Activated CD8-positive, alpha-beta T cell treated with anti-CD3 and anti-CD28 coated beads, Interleukin-2, amount 10 ng/mL, durations not matched to agents 7 days and 5 days (primary cell): Measurements from ENCODE around the gene MTR. TPM values are rescaled to one million over a fixed set of nuclear protein-coding genes. Genes with fewer than 3 reads are reported as not detected.
"Not testable (repeated sequence)": the region's sequence is repeated elsewhere in the genome, so short reads cannot be mapped to it uniquely, and the experiment has no call there.

ENCODE experiments used
- ATAC-seq: fragments of 150-1000 bp; cut with Tn5 transposase; one replicate; pipeline ENCODE4 v1.10.0; 2021; ENCODE audit warnings: moderate library complexity
- CTCF ChIA-PET: fragments of 350-600 bp; sonication (Branson Sonifier 250); formaldehyde crosslinking; loops from one replicate; lab custom pipeline; 2021; ENCODE audit warnings: antibody characterized with exemption; lab: Charles Lee
- POLR2A ChIA-PET: fragments of 350-600 bp; sonication (Branson Sonifier 250); formaldehyde crosslinking; loops from one replicate; lab custom pipeline; 2021; ENCODE audit warnings: antibody characterized with exemption; lab: Charles Lee
- DNase-seq: peaks from one replicate; pipeline ENCODE4 v3.0.0-alpha.2; 2020
- H3K27ac Mint-ChIP-seq: one replicate; pipeline ENCODE4 v1.8.0; 2021; ENCODE audit warnings: mild to moderate bottlenecking, mixed read lengths
- H3K27me3 Mint-ChIP-seq: one replicate; pipeline ENCODE4 v1.8.0; 2021; ENCODE audit warnings: low read depth, mixed read lengths
- H3K36me3 Mint-ChIP-seq: one replicate; pipeline ENCODE4 v1.8.0; 2021; ENCODE audit warnings: low read depth, mixed read lengths
- H3K4me1 Mint-ChIP-seq: one replicate; pipeline ENCODE4 v1.8.0; 2021; ENCODE audit warnings: low read depth, mixed read lengths
- H3K4me3 Mint-ChIP-seq: one replicate; pipeline ENCODE4 v1.8.0; 2021; ENCODE audit warnings: mild to moderate bottlenecking, mixed read lengths
- H3K9me3 Mint-ChIP-seq: one replicate; pipeline ENCODE4 v1.8.0; 2022; ENCODE audit warnings: mixed read lengths; ENCODE audit not compliant: insufficient read depth
- total RNA-seq, 2 experiments: library from RNA; stranded (reverse); gene quantifications; one replicate each; pipeline ENCODE4 v1.2.3, GENCODE V29; 2021

Gene MTR
- total RNA-seq, 2 experiments from 2014 or later, result 41.7 to 44.7 TPM

DNA sequence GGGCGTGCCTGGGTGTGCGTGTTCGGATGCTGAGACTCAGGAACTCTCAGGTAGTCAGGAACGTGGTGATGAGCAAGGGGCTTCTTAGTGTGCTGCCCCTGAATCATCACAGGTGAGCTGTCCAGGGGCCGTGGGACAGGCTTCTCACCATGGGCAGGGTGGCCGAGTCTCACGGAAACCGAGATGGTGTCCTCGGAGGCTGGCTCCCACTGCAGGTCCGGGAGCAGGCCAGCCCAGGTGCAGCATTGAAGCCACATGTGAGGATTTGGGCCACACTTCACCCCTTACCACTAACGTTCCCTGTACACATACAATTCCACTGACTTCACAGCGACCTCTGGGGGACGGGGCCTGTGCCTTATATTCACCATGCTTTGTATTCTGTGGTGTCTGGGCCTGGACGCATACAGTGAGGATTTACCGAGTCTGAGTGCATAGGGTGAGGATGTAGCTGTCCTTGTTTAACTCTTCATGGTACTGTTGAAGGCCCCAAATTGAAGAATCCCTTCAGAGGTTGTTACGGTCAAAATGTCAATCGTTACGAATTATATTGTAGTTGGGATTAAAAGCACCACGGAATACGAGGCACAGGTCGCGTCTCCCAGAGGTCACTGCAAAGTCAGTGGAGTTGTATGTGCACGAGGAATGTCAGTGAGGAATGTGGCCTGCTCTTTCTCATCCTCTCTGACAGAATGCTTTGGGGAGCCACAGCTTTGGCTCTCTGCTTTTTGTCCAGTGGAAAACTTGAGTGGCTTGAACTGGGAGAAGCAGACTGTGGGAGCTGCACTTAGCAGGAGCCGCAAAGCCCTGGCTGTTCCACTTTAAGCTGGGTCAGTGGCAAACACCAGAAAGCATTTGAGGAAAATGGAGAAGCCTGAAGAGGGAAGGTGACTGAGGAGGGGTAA lies 95.3 kb downstream of the MTR start:
- H3K4me1 Mint-ChIP-seq, result no peaks in the 10 kb centered on the region
- H3K36me3 Mint-ChIP-seq, result peaks cover 49% of the 10 kb centered on the region
- ChIA-PET CTCF (no interaction called here), POLR2A (no interaction called here)
- ATAC-seq (no peak), DNase-seq (no peak)
- no peak overlapping the region for H3K4me3 Mint-ChIP-seq
- no peaks in the 10 kb centered on the region for H3K9me3 Mint-ChIP-seq
- no peak overlapping the region for H3K27ac Mint-ChIP-seq
- no peaks in the 10 kb centered on the region for H3K27me3 Mint-ChIP-seq

DNA sequence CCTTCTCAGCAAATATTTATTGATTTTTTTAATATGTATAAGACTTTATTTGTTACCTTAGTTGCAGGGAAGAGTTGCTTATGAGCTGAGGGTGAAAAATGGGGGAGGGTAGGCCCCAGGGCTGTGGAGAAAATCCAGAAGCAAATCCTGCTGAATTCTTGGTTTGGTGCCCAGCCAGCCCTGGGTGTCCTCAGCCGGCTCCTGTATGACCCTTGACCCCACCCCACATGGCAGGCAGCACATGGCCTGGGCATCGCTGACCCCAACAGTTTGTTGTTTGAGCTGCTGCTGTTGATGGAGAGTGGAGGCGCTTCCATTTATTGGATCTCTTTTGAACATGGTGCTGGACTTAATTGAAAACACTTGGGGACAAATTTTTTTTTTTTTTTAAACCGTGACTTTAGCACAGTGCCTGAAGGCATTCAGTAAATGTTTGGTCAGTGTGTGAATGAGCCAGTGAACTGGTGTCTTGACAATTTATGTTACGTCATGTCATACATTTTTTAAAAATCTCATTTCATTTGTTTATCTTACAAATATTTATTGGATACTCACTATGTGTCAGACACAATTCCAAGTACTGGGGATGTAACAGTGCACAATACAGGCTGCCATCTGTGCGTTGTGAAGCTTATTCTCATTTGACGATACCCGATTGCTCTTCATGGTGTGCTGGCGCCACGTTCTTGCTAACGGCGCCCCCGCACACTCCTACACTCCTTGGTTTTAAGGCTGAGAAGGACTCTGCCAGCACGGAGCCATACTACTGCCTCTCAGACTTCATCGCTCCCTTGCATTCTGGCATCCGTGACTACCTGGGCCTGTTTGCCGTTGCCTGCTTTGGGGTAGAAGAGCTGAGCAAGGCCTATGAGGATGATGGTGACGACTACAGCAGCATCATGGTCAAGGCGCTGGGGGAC lies 98.8 kb downstream of the MTR start:
- no peak for ATAC-seq
- no peak overlapping the region for H3K27ac Mint-ChIP-seq
- POLR2A ChIA-PET, result no interaction called here

DNA sequence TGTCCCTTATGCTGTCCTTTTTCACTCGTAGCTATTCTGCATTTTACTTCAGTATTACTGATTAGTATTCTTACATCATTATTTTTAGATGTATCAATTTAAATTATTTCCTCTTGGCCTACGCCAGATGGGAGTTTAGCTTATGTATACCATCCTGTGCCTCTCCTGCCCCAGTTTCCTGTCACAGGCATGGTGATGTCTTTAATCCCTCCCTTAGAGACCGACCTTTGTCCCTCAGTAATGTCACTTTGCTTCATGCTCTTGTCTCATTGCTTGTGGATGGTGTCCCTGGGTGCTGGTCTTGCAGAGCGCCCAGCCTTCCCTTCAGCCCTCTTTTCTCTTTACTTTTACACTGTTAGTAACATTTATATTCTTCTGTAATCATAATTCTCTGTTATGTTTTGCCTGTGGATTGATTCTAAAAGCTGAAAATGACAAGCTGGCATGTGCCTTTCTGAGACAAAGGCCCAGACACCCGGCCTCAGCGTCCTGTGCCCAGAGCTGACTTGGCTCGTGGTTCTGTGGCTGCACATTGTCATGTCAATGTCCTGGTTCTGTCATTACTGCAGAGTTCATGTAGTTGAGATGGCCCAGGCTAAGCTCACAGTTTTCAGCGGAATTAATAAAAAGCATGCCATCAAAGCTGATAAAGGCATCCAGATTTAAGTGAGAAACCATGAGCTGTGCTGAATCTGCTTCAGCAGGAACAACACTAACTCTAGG lies 100.7 kb downstream of the MTR start:
- Mint-ChIP-seq H3K27ac (no peak overlapping the region), H3K4me3 (no peak overlapping the region), H3K27me3 (no peaks in the 10 kb centered on the region), H3K9me3 (no peaks in the 10 kb centered on the region), H3K36me3 (peaks cover 69% of the 10 kb centered on the region), H3K4me1 (no peaks in the 10 kb centered on the region)
- ChIA-PET POLR2A (no interaction called here), CTCF (no interaction called here)
- no peak for ATAC-seq
- DNase-seq, result no peak

More for the DNA sequence above, 98.8 kb downstream of the MTR start:
- DNase-seq, result no peak
- Mint-ChIP-seq H3K36me3 (peaks cover 64% of the 10 kb centered on the region), H3K4me1 (no peaks in the 10 kb centered on the region), H3K4me3 (no peak overlapping the region), H3K9me3 (no peaks in the 10 kb centered on the region), H3K27me3 (no peaks in the 10 kb centered on the region)
- CTCF ChIA-PET, result no interaction called here

DNA sequence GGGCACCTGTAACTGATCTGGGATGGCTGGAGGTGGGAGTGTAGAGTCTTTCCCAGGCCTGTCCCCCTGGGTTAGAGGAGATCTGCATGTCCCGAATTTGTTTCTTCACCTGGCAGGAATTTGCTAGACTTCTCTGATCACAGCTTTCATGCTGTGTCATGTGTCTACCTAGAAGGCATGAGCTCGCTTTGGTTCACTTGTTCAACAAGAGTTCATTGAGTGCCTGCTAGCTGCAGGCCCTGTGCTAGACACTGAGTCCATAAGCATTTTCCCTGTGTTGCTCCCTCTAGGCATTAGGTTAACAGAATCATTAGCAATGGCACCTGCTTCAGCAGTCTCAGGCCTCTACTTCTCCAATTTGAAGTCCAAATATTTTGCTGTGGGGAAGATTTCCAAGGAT lies 101.6 kb downstream of the MTR start:
- H3K27ac Mint-ChIP-seq, result no peak overlapping the region
- ChIA-PET CTCF (interaction anchor here (1.2 kb wide), 1 partner anchor 38 kb away, joined by 3 read pairs; no protein-coding TSS in a partner anchor), POLR2A (no interaction called here)
- H3K9me3 Mint-ChIP-seq, result no peaks in the 10 kb centered on the region
- ATAC-seq (no peak), DNase-seq (no peak)
- H3K27me3 Mint-ChIP-seq, result no peaks in the 10 kb centered on the region
- H3K4me1 Mint-ChIP-seq, result no peaks in the 10 kb centered on the region
- no peak overlapping the region for H3K4me3 Mint-ChIP-seq
- peaks cover 69% of the 10 kb centered on the region for H3K36me3 Mint-ChIP-seq

DNA sequence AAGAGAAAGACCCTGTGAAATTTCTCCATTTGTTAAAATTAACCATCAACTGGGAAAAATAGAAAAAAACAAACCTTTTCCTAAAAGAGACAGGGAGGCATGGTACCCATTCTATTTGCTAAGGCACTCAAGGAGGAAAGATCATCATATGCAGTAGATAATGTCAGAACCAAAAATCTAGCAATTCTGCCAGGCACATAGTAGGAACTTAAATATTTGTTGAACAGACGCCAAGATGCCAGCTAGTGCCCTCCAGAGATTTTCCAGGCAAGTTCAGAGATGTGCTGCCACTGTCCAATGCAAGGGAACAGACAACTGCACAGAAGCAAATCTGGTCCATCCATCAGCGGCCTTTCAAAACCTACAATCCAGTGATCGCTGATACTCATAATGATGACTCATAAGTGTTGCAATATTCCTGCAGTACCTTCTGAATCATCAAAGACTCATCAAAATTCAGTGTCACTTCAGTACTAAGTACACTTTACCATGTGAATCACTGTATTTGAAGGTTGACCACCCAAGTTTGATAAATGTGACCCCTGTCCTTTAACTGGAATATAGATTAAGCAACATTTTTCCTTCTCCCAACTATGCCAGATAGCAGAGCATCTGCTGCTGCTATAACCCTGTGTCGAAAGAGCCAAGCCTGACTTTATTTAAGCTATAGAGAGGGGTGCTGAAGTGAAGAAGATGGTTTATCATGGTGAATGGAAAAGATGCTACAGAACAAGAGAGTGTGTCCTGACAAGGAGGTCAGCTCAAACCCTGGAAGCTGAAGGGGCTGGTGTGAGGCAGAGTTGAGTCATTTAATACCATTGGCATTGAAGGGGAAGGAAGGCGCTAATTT lies 110.0 kb downstream of the MTR start:
- DNase-seq (no peak), ATAC-seq (no peak)
- no peaks in the 10 kb centered on the region for H3K9me3 Mint-ChIP-seq
- H3K27ac Mint-ChIP-seq, result no peak overlapping the region
- peaks cover 8% of the 10 kb centered on the region for H3K27me3 Mint-ChIP-seq
- POLR2A ChIA-PET, result no interaction called here
- H3K36me3 Mint-ChIP-seq, result peaks cover 18% of the 10 kb centered on the region
- CTCF ChIA-PET, result no interaction called here
- H3K4me1 Mint-ChIP-seq, result no peaks in the 10 kb centered on the region
- no peak overlapping the region for H3K4me3 Mint-ChIP-seq

DNA sequence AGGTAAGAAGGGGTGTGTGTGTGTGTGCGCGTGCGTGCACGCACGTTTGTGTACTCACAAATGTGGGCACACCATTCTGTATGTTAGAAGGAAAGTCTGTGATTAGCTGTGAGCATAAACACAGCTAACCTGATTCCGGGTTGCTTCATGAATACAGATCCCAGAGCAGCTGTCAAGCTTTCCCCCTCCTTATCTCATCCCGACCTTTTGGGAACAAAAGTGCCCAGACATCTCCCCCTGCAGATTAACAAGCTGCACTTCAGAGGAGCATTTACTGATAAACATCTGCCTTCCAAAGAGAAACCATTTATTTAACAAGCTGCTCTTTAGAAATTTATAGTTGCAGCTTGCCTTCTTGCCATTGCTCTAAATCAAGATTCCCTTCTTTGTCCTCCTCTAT lies 112.1 kb downstream of the MTR start:
- no peak overlapping the region for H3K27ac Mint-ChIP-seq
- DNase-seq (no peak), ATAC-seq (no peak)
- no peaks in the 10 kb centered on the region for H3K9me3 Mint-ChIP-seq
- peaks cover 8% of the 10 kb centered on the region for H3K27me3 Mint-ChIP-seq
- peaks cover 2% of the 10 kb centered on the region for H3K36me3 Mint-ChIP-seq
- ChIA-PET POLR2A (no interaction called here), CTCF (no interaction called here)
- no peak overlapping the region for H3K4me3 Mint-ChIP-seq
- H3K4me1 Mint-ChIP-seq, result no peaks in the 10 kb centered on the region

DNA sequence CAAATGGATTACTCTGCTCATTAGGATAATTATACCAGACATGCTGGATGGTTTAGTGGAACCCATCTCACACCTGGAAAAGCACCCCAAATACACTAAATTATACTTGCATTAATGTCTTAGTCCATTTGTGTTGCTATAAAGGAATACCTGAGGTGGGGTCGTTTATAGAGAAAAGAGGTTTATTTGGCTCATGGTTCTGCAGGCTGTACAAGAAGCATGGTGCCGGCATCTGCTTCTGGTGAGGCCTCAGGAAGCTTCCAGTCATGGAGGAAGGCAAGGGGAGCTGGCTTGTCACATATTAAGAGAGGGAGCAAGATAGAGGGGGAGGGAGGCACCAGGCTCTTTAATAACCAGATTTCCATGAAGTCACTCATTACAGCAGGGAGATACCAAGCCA lies 113.6 kb downstream of the MTR start:
- ChIA-PET POLR2A (no interaction called here), CTCF (no interaction called here)
- Mint-ChIP-seq H3K36me3 (no peaks in the 10 kb centered on the region), H3K9me3 (no peaks in the 10 kb centered on the region), H3K27ac (no peak overlapping the region), H3K27me3 (peaks cover 8% of the 10 kb centered on the region), H3K4me3 (no peak overlapping the region), H3K4me1 (no peaks in the 10 kb centered on the region)
- DNase-seq, result no peak
- no peak for ATAC-seq

DNA sequence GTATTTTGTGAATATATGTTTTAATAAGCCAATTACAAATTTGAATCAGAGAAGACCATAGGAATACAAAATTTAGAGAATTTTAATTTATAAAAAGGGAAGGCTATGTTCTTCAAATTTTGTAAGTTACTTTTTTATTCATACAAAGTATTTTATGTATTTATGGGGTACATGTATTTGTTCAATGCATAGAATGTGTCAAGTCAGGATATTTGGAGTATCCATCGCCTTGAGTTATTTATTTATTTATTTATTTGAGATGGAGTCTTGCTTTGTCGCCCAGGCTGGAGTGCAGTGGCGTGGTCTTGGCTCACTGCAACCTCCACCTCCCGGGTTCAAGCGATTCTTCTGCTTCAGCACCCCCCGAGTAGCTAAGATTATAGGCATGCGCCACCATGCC lies 116.0 kb downstream of the MTR start:
- H3K27me3 Mint-ChIP-seq, H3K4me3 Mint-ChIP-seq, CTCF ChIA-PET, H3K9me3 Mint-ChIP-seq, H3K36me3 Mint-ChIP-seq, ATAC-seq, H3K27ac Mint-ChIP-seq, H3K4me1 Mint-ChIP-seq, POLR2A ChIA-PET, DNase-seq: not testable (repeated sequence)

DNA sequence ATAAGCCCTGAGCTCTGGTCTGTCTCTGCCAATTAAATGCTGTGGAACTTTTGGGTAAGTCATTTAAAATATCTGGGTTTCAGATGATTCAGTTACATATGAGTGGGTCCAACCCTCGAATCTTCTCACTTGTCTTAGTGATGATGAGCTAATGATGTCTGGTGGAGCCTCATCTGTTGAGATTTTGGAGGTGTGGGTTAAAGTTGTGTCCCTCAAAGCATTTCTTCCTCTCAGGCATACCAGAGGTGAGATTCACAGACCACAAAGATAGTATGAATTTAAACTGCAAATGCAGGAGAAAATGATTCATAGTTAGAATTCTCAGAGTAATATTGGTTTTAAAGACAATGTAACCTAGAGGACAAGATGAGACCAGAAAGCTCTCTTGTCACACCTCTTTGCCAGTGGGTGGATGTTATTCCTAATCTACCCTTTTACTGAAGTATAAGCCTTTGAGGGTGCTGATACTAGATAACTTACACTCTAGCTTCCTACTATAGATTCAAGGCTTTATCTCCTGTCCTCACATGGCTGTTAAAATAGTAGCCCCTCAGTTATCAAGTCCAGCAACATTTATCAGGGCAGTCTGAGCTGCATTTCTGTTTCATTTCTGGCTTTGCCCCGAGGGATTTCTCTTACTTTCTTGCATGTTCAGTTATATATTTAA lies 118.4 kb downstream of the MTR start:
- POLR2A ChIA-PET, result no interaction called here
- Mint-ChIP-seq H3K4me3 (no peak overlapping the region), H3K4me1 (no peaks in the 10 kb centered on the region), H3K9me3 (no peaks in the 10 kb centered on the region), H3K36me3 (no peaks in the 10 kb centered on the region), H3K27ac (no peak overlapping the region), H3K27me3 (no peaks in the 10 kb centered on the region)
- DNase-seq, result no peak
- no peak for ATAC-seq
- CTCF ChIA-PET, result no interaction called here

DNA sequence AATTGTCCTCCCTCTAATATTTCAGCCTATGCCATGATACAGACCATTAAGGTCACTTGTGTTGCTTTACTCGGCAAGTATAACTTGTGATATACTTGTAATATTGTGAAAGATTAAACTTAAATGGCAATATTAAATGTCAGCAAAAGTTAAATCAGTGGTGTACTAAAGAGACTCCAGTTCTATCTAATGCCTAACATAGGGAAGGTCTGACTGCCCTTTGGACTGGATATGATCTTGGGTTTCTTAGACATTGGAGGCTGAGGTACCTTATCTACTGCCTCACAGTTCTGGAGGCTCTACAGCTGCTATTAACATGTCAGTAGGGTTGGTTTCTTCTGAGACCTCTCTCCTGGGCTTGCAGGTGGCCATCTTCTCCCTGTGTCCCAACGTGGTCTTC lies 119.3 kb downstream of the MTR start:
- ChIA-PET CTCF (no interaction called here), POLR2A (no interaction called here)
- DNase-seq, result no peak
- no peak for ATAC-seq
- Mint-ChIP-seq H3K27me3 (no peaks in the 10 kb centered on the region), H3K36me3 (no peaks in the 10 kb centered on the region), H3K9me3 (no peaks in the 10 kb centered on the region), H3K4me1 (no peaks in the 10 kb centered on the region), H3K27ac (no peak overlapping the region), H3K4me3 (no peak overlapping the region)
